CD4-positive, alpha-beta T cell treated with Interleukin-4 for 1 hour (primary cell): Measurements from ENCODE around the gene TANC1.

Experiments
- DNase-seq, 2 donors: peaks; one replicate each; pipeline ENCODE4 v3.0.0-alpha.2; 2020 to 2022

Gene TANC1

GRCh38 chr2:159206736-159207380, 238.4 kb downstream of the TANC1 start:
- DNase-seq = no peak

GRCh38 chr2:159208438-159208837, 240.0 kb downstream of the TANC1 start:
- no peak for DNase-seq

- DNase-seq = peak; percentile 47 to 54
Measured at GRCh38 chr2:159209341-159210306, 241.2 kb downstream of the TANC1 start.

DNA sequence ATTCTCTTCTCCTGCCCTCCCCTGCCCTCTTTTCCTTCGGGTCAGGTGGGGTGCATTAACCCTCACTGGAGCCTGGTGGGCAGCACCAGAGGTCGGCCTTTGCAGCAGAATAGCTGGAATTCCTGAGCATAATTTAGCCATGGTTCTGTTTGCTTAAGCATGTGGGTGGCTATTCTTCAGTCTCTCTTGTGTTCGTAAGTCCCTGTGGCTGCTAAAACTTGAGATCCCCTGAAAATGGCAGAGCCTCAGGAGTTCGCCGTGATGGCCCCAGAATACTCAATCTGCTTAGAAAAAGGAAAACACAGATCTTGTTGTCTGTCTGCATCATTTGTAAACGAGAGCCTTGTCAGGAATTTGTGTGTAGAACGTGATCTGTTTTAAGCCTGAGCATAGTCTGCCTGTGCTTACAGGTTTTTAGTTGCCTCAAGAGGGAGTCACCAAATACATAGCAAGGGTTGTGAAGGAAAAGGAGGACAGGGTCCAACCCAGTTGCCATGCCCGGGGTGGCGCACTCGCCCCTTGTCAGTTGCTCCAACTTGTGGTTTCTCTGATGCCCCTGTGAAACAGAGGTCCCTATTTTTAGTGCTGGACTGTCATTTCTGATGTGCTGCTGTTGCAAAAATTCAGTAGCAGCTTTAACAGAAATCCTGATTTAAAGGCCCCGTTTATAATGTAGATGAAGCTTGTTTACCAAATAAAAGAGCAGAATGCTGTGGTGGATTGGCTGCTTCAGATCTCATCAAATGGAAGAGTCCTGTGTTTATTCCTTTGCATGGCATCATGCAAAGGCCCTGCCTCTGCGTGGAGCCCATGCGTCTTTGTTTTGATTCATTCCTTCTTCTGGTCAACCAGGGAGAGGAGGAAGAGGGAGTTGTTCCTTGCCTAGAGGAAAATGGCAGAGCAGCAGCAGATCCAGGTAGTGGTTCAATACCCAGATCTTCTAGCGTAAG, 243.3 kb downstream of the TANC1 start:
- DNase-seq = no peak

DNA sequence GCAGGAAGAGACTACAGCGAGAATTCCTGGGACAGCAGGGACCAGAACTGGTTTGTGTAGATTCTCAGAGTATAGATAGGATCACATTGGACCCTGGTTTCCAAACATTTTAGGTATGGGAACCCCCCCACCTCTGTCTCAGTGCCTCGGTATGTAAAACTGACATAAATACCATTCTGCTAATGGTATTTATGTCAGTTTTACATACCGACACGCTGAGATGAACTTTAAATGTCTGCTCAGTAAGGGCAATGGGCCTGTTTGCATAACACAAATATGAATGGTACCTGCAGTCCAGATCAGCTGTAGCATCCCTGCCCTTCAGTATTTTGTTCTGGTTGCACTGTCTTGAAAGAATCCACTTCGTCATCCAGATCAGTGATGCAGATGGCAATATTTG, 244.9 kb downstream of the TANC1 start:
- no peak for DNase-seq

GRCh38 chr2:159214325-159214865, 246.0 kb downstream of the TANC1 start:
- DNase-seq = no peak

DNA sequence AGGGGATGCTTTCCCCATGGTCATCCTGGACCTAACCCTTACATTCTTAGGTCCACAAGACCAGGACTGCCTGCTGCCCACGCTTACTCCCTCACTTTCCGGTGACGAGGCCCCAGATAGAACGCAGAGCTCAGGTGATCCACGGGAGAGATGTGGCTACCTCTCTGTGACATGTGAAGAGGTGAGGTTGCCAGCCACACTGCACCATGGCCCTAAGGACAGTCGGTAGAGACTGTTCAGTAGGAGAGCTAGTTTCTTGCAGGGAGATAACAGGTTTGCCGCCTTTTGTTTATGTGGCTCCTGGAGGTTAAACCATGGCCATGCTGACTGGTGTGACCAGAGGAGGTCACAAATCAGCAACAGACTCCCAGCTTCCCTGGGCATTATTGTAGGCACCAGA, 246.7 kb downstream of the TANC1 start:
- DNase-seq = no peak

DNA sequence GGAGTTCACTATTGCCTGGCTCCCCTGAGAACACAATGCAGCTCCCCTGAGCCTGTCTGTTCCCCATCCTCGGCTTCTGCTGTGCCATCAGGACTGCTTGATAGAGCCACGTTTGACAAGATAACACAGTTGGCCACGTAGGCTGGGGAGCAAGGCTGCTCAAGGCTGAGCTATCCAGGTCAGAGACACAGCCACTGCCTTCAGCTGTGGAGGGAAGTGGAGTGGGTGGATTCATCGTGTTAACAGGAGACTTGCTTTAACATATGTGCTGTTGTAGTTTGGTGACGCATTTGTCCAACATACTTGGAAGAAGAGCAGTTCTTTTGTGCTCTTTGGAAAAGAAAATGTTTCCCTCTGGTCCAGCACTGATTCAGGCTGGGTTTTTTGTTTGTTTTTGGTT, 249.2 kb downstream of the TANC1 start:
- no peak for DNase-seq

GRCh38 chr2:159218389-159218788, 249.9 kb downstream of the TANC1 start:
- no peak for DNase-seq

DNA sequence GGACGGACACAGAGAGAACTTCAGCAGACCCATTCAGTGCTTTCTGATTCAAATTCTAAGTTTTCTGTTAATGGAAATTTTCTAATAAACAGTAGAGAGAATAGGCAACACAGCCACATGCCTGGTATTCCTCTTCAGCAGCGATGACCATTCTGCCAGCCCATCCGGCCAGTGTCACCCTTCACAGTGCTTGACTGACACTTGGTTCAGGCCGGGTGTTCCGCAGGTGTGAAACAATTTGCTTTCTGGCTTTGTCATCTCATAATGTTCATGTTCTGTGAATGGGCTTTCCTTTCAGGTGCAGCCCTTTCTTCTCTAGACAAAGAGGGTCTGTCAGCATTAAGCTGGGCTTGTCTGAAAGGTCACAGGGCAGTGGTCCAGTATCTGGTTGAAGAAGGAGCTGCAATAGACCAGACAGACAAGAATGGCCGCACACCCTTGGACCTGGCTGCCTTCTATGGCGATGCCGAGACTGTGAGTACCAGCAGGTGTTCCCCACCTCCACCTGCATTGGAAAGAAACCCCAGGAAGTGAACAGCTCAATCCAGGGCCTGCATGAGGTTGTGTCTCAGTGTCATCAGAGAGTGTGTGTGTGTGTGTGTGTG, 251.1 kb downstream of the TANC1 start:
- DNase-seq = no peak

DNA sequence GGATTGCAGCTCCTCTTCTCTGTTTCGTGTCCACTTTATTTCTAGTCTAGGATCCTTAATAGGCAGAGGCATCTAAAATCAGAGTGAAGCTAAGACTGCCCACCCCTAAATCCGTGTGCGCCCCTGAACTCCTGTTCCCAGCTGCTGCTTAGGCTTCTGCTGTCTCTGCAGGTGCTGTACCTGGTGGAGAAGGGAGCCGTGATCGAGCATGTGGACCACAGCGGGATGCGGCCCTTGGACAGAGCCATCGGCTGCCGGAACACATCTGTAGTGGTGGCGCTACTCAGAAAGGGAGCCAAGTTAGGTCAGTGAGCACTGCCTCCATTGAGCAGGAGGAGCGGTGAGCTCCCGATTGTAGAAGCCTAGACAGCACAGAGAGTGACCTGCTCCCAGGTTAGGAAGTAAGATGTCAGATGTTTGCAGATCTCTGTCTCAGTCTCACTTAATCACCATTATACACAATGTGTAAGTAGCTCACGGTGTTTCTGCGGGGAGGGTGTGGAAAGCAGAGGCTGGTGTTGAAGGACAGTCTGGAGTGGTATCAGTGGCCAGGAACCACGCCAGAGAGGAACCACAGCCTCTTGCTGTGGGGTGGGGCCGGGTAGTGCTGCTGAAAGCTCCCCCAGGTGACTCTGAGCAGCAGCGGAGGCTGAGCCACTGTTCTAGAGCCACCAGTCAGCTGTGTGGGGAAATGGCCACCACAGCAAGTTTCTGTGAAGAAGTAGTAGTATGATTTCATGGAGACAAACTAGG, 255.8 kb downstream of the TANC1 start:
- DNase-seq = no peak

GRCh38 chr2:159225025-159226016, 256.9 kb downstream of the TANC1 start:
- DNase-seq = no peak

- DNase-seq = peak; percentile 38 to 43
Measured at GRCh38 chr2:159226059-159226461, 257.6 kb downstream of the TANC1 start.

DNA sequence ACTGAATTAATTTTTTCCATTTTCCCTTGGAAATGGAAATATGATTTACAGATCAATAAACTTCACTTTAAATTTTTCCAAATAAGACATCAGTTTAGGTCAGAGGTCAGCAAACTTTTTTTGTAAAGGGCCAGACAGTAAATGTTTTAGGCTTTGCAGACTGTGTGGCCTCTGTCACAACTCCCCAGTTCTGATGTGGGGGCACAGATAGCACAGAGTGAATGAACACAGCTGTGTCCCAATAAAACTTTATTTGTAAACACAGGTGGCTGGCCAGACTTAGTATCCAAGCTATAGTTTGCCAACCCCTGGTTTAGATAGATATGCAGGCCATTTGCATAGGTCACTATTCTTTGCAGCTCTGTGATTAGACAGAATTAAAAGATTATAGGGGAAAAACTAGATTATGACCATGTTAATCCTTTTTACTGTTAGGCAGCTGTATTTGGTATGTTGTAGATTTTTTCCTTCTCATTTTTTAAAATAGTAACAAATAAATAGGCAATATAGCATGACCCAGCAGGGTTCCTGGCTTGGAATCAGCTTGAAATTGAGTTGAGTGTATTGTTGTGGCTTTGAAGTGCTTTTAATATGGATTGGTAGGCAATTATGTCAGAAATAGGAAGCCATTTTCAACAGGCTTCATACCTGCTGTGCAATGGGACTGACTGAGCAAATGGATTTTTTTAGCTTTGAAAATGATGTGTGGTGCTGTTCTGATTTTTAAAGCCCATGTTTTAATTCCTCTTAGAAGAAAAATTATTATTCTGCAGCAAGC, 258.4 kb downstream of the TANC1 start:
- no peak for DNase-seq

DNA sequence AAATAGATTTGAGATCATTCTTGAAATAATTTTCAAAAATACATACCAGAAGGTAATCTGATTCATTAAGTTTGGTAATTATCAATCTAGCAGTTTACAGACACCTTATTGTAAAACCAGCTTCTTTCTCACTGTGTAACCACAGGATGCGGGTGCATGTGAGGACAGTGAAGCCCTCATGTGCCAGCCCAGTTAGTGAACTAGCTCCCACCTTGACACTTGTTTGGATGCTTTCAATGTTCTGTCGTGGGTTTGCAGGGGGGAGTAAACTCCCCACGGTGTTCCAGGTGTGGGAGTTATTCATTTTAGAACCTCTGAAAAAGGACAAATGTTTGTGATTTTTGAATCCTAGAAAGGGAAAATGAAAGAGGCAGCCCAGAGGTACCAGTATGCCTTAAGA, 259.0 kb downstream of the TANC1 start:
- DNase-seq = peak; percentile 20 to 27

DNA sequence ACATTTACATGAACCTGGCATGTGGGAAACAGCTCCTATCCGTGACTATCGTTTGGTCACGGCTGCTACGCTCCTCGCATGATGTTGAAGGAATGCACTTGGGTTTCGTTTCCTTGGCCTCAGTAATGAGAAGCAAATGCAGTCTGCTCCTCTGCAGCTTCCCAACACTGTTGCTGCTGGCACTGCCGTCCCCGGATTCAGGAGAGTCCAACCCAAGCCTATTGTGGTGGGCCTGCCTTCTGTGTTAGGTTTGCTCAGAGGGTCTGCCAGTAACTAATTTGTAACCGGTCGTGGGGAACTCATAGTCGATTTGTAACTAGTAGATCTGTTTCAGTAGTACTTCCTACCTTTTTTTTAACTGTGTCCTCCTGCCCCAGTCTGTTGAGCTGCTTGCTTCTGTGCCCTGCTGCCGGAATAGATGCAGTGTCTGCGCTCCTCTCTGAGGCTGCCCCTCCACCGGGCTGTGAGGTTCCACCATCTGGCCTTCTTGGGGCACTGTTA, 259.7 kb downstream of the TANC1 start:
- no peak for DNase-seq

DNA sequence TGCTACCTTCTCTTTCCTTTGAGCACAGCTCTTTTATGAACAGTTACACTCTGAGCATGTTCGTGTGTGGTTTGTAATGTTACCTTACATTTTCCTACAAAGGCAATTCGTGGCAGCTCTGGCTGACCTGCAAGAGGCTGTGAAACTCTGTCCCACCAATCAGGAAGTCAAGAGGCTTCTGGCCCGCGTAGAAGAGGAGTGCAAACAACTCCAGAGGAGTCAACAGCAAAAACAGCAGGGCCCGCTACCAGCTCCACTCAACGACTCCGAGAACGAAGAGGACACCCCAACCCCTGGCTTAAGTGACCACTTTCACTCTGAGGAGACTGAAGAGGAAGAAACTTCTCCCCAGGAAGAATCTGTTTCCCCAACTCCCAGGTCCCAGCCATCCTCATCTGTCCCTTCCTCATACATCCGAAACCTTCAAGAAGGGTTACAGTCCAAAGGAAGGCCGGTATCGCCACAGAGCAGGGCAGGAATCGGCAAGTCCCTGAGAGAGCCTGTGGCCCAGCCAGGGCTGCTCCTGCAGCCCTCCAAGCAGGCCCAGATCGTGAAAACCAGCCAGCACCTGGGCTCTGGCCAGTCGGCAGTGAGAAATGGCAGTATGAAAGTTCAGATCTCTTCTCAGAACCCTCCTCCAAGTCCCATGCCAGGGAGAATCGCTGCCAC, 261.2 kb downstream of the TANC1 start:
- DNase-seq = no peak

DNA sequence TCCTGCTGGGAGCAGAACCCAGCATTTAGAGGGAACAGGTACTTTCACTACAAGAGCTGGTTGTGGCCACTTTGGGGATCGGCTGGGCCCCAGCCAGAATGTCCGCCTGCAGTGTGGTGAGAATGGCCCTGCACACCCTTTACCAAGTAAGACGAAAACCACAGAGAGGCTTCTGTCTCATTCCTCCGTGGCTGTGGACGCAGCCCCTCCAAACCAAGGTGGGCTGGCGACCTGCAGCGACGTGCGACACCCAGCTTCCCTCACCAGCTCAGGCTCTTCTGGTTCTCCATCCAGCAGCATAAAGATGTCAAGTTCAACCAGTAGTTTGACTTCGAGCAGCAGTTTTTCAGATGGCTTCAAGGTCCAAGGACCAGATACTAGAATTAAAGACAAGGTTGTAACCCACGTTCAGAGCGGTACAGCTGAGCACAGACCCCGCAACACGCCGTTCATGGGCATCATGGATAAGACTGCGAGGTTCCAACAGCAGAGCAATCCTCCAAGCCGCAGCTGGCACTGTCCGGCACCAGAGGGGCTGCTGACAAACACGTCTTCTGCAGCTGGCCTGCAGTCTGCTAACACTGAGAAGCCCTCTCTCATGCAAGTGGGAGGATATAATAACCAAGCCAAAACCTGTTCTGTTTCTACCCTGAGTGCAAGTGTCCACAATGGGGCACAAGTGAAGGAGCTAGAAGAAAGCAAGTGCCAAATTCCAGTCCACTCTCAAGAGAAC, 261.9 kb downstream of the TANC1 start:
- no peak for DNase-seq
